HepG2 (cell line): ENCODE results near the gene CSK. TPM values are rescaled to one million over a fixed set of nuclear protein-coding genes. Genes with fewer than 3 reads are reported as not detected.
A peak's percentile ranks its signal among the peaks of the same experiment; 100 is the strongest.

Experiments used
- ASH2L ChIP-seq: fragments of 300-600, 200-600 bp; sonication (generic); IDR thresholded peaks from 2 replicates; pipeline ENCODE4 v1.7.0; 2017; ENCODE audit warnings: low read depth, mild to moderate bottlenecking, moderate library complexity, mixed read lengths, low read length; ENCODE audit not compliant: insufficient read length
- HNRNPLL ChIP-seq: fragments of 200-400 bp; formaldehyde crosslinking; IDR thresholded peaks from 2 replicates; pipeline ENCODE4 v1.6.1; 2017; ENCODE audit warnings: mild to moderate bottlenecking, low read depth, low read length; ENCODE audit not compliant: poor library complexity, severe bottlenecking
- NFATC3 ChIP-seq: sonication (generic); formaldehyde crosslinking; IDR thresholded peaks from 2 replicates; pipeline ENCODE4 v1.5.1; 2020; ENCODE audit warnings: mild to moderate bottlenecking, missing genetic modification reagents
- PBX2 ChIP-seq: IDR thresholded peaks from 2 replicates; pipeline ENCODE4 v1.6.1; 2016; ENCODE audit warnings: control low read depth
- SETDB1 ChIP-seq: sonication (generic); formaldehyde crosslinking; IDR thresholded peaks from 2 replicates; pipeline ENCODE4 v1.5.1; 2020; ENCODE audit warnings: missing genetic modification reagents, mild to moderate bottlenecking, borderline replicate concordance
- ZBTB7A ChIP-seq: sonication (generic); formaldehyde crosslinking; IDR thresholded peaks from 2 replicates; pipeline ENCODE4 v1.8.0; 2022; ENCODE audit warnings: mild to moderate bottlenecking, missing genetic modification reagents
- ZKSCAN1 ChIP-seq: fragments of 150-350 bp; IDR thresholded peaks from 2 replicates; pipeline ENCODE4 v1.6.1; 2014; ENCODE audit warnings: low read length
- ZNF224 ChIP-seq: sonication (generic); formaldehyde crosslinking; IDR thresholded peaks from 2 replicates; pipeline ENCODE4 v1.5.0; 2020; ENCODE audit warnings: mild to moderate bottlenecking, missing genetic modification reagents
- ZNF280D ChIP-seq: sonication (generic); formaldehyde crosslinking; IDR thresholded peaks from 2 replicates; pipeline ENCODE4 v1.5.1; 2020; ENCODE audit warnings: mild to moderate bottlenecking, missing genetic modification reagents
- ZNF333 ChIP-seq: sonication (generic); formaldehyde crosslinking; IDR thresholded peaks from 2 replicates; pipeline ENCODE4 v1.4.0; 2020; ENCODE audit warnings: mild to moderate bottlenecking, missing genetic modification reagents, borderline replicate concordance
- ZNF337 ChIP-seq: sonication (generic); formaldehyde crosslinking; IDR thresholded peaks from 2 replicates; pipeline ENCODE4 v1.5.1; 2020; ENCODE audit warnings: missing genetic modification reagents, low read depth, mild to moderate bottlenecking, borderline replicate concordance
- ZNF34 ChIP-seq: sonication (generic); formaldehyde crosslinking; IDR thresholded peaks from 2 replicates; pipeline ENCODE4 v1.4.0; 2020; ENCODE audit warnings: mild to moderate bottlenecking, missing genetic modification reagents, borderline replicate concordance
- ZNF431 ChIP-seq: sonication (generic); formaldehyde crosslinking; IDR thresholded peaks from 2 replicates; pipeline ENCODE4 v1.9.0; 2022; ENCODE audit warnings: missing genetic modification reagents, low read depth, mild to moderate bottlenecking, borderline replicate concordance
- ZNF546 ChIP-seq: sonication (generic); formaldehyde crosslinking; conservative IDR thresholded peaks from 2 replicates; pipeline ENCODE4 v1.8.1; 2023; ENCODE audit warnings: mild to moderate bottlenecking, missing genetic modification reagents
- ZNF615 ChIP-seq: sonication (generic); formaldehyde crosslinking; IDR thresholded peaks from 2 replicates; pipeline ENCODE4 v1.5.0; 2020; ENCODE audit warnings: mild to moderate bottlenecking, missing genetic modification reagents, borderline replicate concordance
- ZNF639 ChIP-seq: conservative IDR thresholded peaks from 2 replicates; pipeline ENCODE4 v1.6.1; 2018; ENCODE audit warnings: missing genetic modification reagents
- ZNF687 ChIP-seq: sonication (generic); formaldehyde crosslinking; IDR thresholded peaks from 2 replicates; pipeline ENCODE4 v1.5.1; 2020; ENCODE audit warnings: mild to moderate bottlenecking, missing genetic modification reagents, moderate library complexity
- ZNF780A ChIP-seq: sonication (generic); formaldehyde crosslinking; IDR thresholded peaks from 2 replicates; pipeline ENCODE4 v1.8.0; 2022; ENCODE audit warnings: mild to moderate bottlenecking, missing genetic modification reagents, moderate library complexity
- ZNF782 ChIP-seq: sonication (generic); formaldehyde crosslinking; IDR thresholded peaks from 2 replicates; pipeline ENCODE4 v1.4.0; 2020; ENCODE audit warnings: missing genetic modification reagents, mild to moderate bottlenecking, borderline replicate concordance
- ZZZ3 ChIP-seq: sonication (generic); formaldehyde crosslinking; IDR thresholded peaks from 2 replicates; pipeline ENCODE4 v1.4.0; 2020; ENCODE audit warnings: missing genetic modification reagents, mild to moderate bottlenecking, borderline replicate concordance
- polyA plus RNA-seq, 8 experiments: library from polyadenylated mRNA; depleted of rRNA in 3 of 8; stranded (reverse) in 7 of 8; unstranded in 1 of 8; fragments of >200 nt; fragmentation: Illumina TruSeq in 4 of 8; extraction: Trizol in 4 of 8; gene quantifications; 2 replicates each; pipeline versions ENCODE4 v1.2.1 to v1.2.3, GENCODE V29; 2011 to 2016; ENCODE audit warnings: low read depth in 4 of 8, missing spikeins in 1 of 8, mixed read lengths in 1 of 8; ENCODE audit not compliant: insufficient read depth in 1 of 8
- total RNA-seq, 5 experiments: library from RNA; depleted of rRNA; stranded (reverse); fragments of >200 nt; fragmentation: Illumina TruSeq; extraction: Trizol; gene quantifications; 2 replicates each; pipeline ENCODE4 v1.2.3, GENCODE V29; 2016; ENCODE audit warnings: low read depth in 1 of 5

The CSK gene
- total and polyA plus RNA-seq, 2 of the 13 experiments (the other 11 are each of a cell fraction or from before 2014, with no cell fraction given), result 12.5 to 21.3 TPM

GRCh38 chr15:74783808-74784175 is 1.9 kb downstream of the CSK start (continued):
- TF ChIP-seq ZNF639 (CRISPR knock-in tag) (no peak), ASH2L (no peak), PBX2 (CRISPR knock-in tag) (no peak), ZNF333 (CRISPR knock-in tag) (no peak), ZNF224 (CRISPR knock-in tag) (no peak), ZNF431 (CRISPR knock-in tag) (no peak), ZNF337 (no peak), ZNF687 (CRISPR knock-in tag) (peak; percentile 76), ZNF782 (CRISPR knock-in tag) (0 out of 2 replicates have a peak, but pooled peaks have one; percentile 55), HNRNPLL (no peak), ZKSCAN1 (no peak), ZNF34 (peak; percentile 71; the same call in 1 of the 2 replicates), SETDB1 (CRISPR knock-in tag) (no peak), ZNF615 (CRISPR knock-in tag) (no peak), ZBTB7A (CRISPR knock-in tag) (no peak), ZNF546 (0 out of 2 replicates have a peak, but pooled peaks have one; percentile 9), ZNF780A (CRISPR knock-in tag) (no peak), NFATC3 (CRISPR knock-in tag) (no peak), ZZZ3 (CRISPR knock-in tag) (0 out of 2 replicates have a peak, but pooled peaks have one; percentile 37), ZNF280D (no peak)
